Measurements from ENCODE around the gene SYNE2.
"Not testable (repeated sequence)": the region's sequence is repeated elsewhere in the genome, so short reads cannot be mapped to it uniquely, and the experiment has no call there.

The SYNE2 gene

DNA sequence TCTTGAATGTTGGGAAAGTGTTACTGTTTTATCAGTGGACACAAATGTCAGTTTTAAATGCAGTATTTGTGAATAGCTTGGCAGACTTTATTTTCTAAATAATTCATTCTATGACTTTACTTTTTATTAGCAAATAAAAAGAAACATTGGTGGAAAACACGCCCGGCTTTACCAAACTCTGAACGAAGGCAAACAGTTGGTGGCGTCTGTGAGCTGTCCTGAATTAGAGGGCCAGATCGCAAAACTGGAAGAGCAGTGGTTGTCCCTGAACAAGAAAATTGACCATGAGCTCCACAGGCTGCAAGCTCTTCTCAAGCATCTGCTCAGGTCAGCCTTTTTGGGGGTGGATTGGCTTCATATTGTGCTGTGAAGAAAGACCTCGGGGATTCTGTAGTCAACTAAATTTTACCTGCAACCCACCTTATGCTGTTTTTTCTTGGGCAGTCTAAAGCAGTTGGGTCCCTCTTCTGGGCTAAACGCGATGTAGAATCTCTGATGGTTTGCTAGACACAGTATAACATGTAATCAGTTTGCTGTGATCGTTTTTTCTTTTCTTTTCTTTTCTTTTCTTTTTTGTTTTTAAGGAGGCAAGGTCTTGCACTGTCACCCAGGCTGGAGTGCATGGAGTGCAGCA lies 285.0 kb downstream of the SYNE2 start:
- no peak for DNase-seq

DNA sequence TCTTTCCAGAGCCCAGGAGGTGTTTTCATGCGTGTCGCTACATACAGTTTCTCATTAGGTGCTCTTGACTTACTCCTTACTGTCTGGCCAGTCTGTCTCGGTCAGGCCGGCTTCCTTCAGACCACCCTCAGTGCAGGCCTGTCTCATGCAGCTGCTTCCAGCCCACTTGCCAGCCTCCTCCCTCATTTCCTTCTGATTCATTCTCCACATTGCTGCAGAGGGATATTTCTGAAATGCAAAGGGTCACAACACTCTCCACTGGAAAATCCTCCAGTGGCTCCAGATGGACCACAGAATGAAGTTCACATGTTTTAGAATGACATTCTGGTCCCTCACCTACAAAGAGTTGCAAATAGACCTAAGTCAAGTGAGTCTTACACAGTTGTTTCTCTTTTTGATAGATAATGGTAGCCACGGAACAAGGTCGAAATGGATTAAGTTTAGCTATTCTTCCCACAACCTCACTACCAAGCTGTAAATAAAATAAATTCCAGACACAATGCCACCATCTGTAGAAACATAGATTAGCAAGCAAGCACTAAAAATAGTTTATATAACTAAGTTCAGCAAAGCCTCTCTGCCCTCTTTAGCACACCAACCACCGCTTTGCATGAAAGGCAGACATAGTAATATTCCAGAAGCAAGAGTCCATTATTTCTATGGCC lies 294.5 kb downstream of the SYNE2 start:
- DNase-seq = no peak

DNA sequence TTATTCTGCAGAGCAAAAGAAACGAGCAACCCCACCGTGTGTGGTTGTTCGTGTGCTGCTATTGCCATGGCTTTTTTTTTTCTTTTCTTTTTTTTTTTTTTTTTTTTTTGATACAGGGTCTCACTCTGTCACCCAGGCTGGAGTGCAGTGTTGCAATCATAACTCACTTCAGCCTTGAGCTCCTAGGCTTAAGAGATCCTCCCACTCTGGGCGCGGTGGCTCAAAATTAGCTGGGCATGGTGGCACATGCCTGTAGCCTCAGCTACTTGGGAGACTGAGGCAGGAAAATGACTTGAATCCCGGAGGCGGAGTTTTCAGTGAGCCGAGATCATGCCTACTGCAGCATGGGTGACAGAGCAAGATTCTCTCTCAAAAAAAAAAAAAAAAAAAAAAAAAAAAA lies 297.1 kb downstream of the SYNE2 start:
- no peak for DNase-seq

DNA sequence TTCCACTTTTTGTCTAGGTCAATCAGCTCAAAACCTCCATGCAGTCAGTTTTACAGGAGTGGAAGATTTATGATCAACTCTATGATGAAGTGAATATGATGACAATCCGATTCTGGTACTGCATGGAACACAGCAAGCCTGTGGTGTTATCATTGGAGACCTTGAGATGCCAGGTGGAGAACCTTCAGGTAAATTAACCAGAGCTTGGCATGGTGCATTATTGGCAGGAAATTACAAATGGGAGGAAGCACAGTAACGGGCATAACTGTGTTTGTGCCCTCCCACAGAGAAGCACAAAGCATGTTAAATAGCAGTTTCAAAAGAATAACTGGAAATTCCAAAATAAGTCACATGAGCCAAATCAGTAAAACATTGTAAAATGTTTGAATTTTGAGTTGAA lies 305.8 kb downstream of the SYNE2 start:
- no peak for DNase-seq

DNA sequence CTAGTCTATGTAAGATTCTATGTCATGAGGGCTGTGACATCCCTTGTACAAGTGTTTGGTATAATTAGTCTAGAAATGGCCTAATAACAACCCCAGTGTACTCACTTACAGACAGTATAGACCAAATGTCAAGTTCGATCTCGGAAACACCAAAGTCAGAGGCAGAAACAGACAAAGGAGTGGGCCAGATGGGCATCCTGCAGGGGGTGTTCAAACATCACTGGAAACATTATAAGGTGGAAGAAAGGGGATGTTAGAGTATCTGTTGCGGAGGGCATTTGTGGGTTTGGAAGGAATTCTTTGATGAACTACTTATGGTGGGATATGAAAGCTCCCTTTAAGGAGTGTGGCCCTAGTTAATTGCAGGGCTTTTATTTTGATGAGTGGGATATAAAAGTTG lies 306.8 kb downstream of the SYNE2 start:
- no peak for DNase-seq

DNA sequence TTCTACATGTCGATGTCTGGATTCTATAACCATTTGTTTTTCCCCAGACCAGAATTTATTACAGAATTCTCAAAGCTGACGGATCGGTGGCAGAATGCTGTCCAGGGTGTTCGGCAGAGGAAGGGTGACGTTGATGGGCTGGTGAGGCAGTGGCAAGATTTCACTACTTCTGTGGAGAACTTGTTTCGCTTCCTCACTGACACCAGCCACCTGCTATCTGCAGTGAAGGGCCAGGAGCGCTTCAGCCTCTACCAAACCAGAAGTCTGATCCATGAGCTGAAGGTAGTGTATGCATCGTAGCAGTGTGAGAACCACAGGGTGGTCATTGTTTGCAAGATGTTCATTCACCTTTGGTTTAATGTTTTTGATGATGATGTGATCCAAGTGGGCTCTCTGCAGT lies 317.4 kb downstream of the SYNE2 start:
- no peak for DNase-seq

DNA sequence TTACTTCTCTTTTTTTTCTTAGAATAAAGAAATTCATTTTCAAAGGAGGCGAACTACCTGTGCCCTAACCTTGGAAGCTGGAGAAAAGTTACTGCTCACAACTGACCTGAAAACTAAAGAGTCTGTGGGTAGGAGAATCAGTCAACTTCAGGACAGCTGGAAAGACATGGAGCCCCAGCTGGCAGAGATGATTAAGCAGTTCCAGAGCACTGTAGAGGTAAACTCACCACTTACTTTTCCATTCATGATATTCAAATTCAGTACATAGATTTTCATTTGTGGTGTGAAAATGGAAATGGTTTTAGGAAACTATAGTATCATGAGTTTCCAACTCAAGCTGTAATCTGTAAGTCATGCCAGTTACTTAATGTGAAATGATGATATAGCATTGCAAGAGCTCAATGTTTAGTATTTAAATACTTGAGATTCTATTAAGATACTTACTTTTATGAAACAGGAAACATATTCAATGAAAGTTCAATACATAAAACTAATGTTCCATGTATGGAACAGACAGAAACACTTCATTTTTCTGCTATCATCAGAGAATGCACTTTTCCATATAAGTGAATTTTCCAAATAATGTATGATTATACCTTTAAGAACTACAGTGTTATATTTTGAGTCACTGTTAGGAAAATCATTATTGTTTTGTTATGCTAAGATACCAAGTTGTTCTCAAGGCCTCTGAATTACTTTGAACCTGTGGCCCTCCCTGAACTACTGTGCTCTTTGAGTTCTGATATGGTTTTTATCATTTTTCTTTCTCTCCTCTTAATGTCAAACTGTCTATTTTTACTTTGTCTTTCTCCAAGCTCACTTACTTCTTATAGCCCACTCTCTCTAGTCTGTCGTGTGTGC lies 322.3 kb downstream of the SYNE2 start:
- DNase-seq = no peak

DNA sequence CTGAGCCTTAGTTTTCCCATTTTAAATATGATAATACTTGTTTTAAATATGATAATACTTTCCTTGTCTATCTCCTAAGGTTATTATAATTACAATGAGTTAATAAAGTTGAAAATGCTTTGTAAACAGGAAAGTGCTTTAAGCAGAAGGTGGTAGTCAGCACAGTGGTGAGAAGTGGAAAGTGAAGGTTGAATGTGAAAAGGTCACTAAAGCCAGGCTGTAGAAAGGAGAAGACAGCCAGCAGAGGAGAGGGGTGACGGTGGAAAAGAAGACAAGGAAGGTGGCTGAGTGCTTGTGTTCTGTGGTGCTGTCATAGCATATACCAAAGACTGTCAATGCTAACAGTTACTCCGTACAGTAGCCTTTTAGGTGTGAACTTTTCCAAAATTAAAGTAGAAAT lies 323.5 kb downstream of the SYNE2 start:
- DNase-seq = no peak

DNA sequence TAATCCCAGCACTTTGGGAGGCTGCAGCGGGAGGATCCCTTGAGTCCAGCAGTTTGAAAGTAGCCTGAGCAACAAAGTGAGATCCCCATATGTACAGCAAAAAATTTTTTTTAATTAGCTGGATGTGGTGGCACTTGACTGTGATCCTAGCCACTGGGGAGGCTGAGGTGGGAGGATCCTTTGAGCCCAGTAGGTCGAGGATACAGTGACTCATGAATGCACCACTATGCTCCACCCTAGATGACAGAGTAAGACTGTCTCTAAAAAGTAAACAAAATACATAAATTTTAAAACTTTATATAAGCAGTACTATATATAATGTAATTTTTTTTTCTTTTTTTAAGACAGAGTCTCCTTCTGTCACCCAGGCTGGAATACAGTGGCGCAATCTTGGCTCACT lies 326.0 kb downstream of the SYNE2 start:
- DNase-seq = no peak

DNA sequence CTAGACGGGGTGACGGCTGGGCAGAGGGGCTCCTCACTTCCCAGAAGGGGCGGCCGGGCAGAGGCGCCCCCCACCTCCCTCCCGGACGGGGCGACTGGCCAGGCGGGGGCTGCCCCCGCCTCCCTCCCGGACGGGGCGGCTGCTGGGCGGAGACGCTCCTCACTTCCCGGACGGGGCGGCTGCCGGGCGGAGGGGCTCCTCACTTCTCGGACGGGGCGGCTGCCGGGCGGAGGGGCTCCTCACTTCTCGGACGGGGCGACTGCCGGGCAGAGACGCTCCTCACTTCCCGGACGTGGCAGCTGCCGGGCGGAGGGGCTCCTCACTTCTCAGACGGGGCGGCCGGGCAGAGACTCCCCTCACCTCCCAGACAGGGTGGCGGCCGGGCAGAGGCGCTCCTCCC lies 330.1 kb downstream of the SYNE2 start:
- not testable (repeated sequence) for DNase-seq

DNA sequence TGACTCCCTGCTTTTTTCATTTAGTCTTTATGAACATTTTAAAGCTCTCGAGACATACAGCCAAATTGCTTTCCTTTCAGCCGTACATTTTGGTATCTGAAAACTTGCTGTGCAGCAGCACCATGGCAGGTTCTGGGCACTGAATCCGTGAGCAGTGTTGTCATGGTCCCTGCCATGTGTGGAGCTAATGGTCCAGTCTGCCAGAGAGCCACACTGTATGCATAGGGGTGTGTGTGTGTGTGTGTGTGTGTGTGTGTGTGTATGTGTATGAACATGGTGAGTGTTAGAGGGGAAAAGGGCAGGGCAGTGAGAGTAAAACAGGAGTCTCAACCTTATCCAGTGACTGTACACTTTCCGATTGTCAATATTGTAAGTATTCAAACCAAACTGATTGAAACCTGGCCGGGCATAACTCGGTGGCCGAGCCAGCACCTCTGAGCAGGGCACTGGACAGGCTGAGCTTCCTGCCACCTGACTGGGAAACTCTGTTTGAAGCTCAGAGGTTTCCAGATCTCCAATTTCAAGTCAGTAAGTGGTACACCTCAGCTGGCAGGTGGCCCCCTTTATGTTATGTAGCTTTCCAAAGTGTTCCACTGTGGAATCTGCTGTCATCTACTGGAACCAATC lies 331.4 kb downstream of the SYNE2 start:
- DNase-seq = no peak

DNA sequence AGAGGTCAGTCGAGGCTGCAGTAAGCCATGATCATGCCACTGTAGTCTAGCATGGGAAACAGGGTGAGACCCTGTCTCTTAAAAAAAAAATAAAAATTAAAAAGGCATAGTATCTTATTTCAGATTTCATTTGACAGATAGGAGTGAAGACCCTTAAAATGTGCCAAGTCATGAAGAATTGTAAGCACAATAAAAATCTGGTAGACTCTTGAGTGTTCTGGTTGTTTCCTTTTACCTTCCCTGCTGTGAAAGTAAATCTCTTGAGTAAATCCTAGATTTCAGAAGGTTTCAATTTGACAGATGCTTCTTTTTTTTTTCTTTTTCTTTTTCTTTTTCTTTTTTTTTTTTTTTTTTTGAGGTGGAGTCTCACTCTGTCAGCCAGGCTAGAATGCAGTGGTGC lies 332.4 kb downstream of the SYNE2 start:
- DNase-seq = no peak

DNA sequence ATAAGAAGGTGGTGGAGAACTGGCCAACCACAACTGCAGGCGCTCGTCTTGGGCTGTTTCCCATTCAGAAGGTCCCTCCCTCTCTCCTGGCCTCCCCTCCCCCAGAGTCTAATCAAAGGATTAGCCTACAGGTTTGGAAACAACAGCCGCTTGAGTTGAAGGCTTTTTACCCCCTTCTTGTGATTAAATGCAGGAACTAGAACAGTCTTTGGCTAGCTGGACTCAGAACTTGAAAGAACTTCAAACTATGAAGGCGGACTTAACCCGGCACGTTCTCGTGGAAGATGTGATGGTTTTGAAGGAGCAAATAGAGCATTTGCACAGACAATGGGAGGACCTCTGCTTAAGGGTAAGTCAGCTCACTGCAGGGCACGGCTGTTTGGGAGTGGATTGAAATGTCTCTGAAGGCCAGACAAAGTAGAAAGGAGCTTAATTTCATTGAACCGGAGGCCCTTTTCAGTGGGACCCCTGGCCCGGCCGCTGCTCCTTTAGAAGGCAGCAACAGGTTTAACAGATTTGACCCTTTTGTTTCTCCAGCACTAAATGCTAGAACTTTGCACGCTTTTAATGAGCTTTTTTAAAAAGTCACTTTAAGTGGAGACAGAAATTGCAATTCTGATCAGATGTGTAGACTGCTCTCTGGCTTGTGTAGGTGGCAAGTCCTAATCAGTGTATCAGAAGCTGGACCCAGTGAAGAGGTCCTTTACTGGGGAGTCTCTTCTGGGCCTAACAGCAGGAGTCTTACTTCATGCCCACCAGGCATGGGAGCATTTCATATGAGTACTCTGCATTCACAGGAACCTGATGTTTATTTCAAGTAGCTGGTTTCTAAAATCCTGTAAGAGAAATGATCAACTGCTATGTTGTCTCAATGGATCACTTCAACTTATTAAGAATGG lies 333.7 kb downstream of the SYNE2 start:
- DNase-seq = no peak

DNA sequence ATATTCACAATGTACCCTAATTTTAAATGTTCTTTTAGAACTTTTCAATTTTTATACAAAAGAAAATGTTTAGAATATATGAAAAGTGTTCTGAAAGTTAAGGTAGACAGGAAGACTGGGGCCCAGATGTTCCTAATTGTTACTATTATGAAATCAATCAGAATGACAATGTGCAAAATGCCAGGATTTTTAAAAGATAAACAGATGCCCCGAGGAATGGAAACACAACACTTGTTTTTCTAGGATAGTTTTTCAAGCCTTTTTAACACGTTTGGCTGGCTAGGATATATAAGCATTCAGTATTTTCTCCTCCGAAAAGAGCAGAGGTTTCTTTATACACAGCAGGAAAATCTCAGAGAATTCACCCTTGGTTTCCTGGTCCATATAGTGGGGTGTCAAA lies 334.5 kb downstream of the SYNE2 start:
- DNase-seq = no peak

DNA sequence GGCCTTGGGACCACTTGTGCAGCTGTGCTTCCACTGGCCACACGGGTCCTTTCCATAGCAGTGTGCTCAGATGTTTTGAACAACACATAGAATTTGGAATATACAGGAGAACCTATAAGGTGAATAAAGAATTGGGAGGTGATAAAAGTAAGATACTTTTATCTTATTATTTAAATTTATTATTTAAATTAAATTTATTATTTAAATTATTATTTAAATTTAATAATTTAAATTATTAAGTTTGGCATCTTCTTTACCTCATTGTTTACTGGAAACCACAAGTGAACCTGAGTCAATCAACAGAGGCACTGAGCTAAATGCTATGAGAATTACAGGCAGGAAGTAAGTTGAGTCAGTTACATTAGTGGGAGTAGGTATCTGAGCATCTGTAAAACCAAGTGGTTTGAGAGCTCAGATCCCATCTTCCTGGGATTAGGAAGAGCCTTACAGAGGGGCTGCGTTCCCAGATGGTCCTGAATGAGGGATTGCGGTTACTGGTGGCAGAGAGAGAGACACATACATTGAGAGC lies 338.2 kb downstream of the SYNE2 start:
- DNase-seq = no peak

DNA sequence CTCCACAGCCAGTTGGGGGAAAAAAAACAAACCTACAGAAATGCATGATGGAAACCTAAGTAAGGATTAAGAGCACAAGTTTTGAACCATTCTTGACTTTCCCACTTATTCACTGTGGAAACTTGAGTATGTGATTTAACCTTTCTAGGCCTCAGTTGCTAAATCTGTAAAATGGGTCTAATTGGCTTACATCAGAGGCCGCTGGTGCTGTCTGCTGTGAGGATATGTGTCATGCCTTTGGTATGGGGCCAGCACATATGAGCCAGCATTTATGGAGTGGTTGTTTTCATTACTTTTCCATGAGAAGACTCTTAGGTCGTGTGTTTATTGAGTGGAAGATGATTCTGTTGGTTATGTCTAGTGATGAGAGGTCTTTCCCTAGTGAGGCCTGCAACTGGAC lies 339.0 kb downstream of the SYNE2 start:
- no peak for DNase-seq

DNA sequence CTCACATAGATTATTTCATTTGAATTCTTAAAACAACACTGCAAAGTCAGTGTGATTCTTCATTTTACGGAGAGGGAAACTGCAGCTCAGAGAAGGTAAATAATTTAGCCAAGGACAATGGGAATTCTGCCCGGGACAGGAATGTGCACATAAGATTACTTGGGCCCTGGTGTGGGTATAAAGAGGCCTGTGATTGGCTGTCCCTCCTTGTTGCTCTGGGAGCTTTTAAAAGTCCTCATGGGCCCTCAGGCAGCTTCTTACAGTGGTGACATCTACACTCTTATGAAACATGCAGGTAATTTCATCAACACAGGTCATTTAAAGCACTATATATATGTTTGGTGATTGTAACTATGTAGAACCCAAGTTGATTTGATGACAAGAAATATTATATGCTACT lies 341.0 kb downstream of the SYNE2 start:
- no peak for DNase-seq

DNA sequence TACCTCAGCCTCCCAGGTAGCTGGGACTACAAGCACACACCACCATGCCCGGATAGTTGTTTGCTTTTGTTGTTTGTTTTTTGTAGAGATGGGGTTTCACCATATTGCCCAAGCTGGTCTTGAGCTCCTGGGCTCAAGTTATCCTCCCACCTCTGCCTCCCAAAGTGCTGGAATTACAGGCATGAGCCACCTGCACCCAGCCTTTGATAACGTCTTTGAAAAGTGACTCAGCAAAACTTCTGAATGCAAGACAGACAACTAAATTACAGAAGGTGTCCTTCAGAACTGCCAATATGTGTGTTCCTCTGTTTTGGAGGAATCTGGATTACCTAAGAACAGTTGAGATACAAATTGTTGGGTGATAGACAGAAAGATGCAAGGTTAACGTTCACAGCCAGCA lies 341.6 kb downstream of the SYNE2 start:
- no peak for DNase-seq

DNA sequence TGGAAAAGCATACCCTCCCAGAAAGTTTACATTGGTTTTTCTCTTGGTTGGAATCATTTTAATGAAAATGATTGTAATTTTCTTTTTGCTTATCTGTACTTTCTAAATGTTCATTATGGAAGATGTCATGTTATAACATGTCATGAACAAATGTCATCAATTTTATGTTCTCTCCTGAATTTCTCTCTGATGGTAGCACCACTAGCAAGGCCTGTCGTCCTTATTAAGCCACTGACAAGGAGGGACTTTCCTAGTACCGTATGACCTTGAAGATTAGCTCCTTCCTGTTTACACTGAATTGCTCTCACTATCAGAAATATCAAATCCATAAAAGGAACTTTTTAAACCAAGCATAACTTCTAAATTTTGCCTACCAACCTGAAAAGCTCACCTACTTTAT lies 342.4 kb downstream of the SYNE2 start:
- no peak for DNase-seq

DNA sequence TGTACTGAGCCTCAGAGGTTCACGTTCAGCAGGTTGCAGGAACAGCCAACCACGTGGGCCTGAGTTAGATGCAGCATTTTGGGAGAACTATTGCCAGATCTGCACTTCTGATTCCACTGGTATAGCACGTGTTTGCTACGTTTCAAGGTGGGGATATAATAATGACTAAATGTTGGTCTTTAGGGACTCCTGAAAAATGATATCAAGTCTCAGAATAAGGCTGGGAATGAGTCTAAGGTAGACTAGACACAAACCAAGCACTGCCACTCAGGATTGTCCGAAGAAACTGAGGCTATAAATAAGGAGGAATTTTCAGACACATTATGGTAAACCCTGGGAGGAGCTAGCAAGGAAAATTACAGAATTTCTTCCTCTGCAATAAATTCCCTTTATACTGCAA lies 343.3 kb downstream of the SYNE2 start:
- DNase-seq = no peak

DNA sequence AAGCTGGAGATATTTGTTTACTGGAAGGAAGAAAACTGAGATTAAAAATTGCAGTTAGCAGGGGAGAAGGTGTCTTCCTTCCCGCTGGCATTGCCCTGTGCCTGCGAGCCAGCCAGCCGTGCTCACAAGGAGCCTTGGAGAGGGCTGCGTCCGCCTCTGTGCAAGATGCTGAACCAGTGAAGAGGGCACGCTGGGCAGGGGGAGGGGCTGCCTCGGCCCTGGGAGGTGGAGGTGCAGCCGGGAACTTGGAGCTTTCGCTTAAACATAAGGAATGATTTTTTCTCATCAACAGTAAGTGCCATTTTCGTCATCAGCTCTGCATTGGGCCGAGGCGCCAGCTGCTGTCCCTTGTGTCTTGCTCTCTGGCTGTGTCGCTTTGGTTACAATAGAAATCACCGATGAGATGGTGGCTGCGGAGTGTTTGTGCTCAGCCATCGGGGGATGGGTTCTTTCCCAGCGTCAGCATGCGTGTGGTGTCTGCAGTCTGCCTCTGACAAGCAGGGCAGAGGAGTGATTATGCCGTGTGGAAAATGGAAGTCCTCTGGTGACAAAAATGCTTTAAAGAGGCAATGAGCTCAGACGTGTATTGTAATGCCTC lies 344.1 kb downstream of the SYNE2 start:
- DNase-seq = peak; percentile 59 to 77

DNA sequence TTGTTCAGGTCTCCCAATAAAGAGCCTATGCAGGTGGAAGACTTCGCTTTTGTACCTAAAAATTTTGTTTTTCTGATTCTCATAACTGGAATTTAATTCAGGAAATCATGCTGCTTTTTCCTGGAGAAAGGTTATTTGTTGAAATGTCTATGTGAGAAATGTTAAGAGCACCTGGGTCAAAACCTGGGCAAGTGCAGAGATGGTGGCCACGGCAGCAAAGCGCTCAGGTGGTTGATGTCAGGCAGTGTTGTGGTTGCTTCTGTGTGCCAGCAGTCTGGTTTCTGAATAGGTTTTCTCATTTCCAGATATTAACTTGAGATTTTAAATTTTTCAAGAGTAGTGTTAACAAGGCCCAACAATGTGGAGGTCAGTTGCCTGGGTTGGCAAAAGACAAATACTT lies 345.2 kb downstream of the SYNE2 start:
- no peak for DNase-seq
